Activated CD8-positive, alpha-beta T cell treated with anti-CD3 and anti-CD28 coated beads for 36 hours (primary cell): ENCODE results near the gene PPFIBP2. TPM values are rescaled to one million over a fixed set of nuclear protein-coding genes. Genes with fewer than 3 reads are reported as not detected.

Experiments used
- ATAC-seq: fragments of 200-7000 bp; cut with Tn5 transposase; one replicate; pipeline ENCODE4 v1.10.0; 2021; ENCODE audit warnings: mild to moderate bottlenecking, moderate library complexity
- CTCF ChIA-PET: fragments of 350-600 bp; sonication (Branson Sonifier 250); formaldehyde crosslinking; loops from one replicate; lab custom pipeline; 2021; ENCODE audit warnings: antibody characterized with exemption; lab: Charles Lee
- POLR2A ChIA-PET: fragments of 350-600 bp; sonication (Branson Sonifier 250); formaldehyde crosslinking; loops from one replicate; lab custom pipeline; 2021; ENCODE audit warnings: antibody characterized with exemption; lab: Charles Lee
- DNase-seq: peaks from one replicate; pipeline ENCODE4 v3.0.0-alpha.2; 2020
- H3K27ac Mint-ChIP-seq: one replicate; pipeline ENCODE4 v1.8.0; 2021; ENCODE audit warnings: mild to moderate bottlenecking, mixed read lengths
- H3K27me3 Mint-ChIP-seq: one replicate; pipeline ENCODE4 v1.8.0; 2021; ENCODE audit warnings: mixed read lengths
- H3K36me3 Mint-ChIP-seq: one replicate; pipeline ENCODE4 v1.8.0; 2021; ENCODE audit warnings: low read depth, mixed read lengths
- H3K4me1 Mint-ChIP-seq: one replicate; pipeline ENCODE4 v1.8.0; 2021; ENCODE audit warnings: low read depth, mixed read lengths
- H3K4me3 Mint-ChIP-seq: one replicate; pipeline ENCODE4 v1.8.0; 2021; ENCODE audit warnings: mild to moderate bottlenecking, moderate library complexity, mixed read lengths
- H3K9me3 Mint-ChIP-seq: one replicate; pipeline ENCODE4 v1.8.0; 2021; ENCODE audit warnings: mixed read lengths
- CTCF ChIP-seq: fragments of 200-600 bp; IDR thresholded peaks from one replicate; pipeline ENCODE4 v1.8.0; 2022; ENCODE audit warnings: antibody characterized with exemption, mild to moderate bottlenecking
- intact Hi-C: fragments of 100-400 bp; cut with micrococcal nuclease; formaldehyde crosslinking; loops from one replicate; pipeline ENCODE4 v1.10.0; 2022
- total RNA-seq, 2 experiments: library from RNA; stranded (reverse); gene quantifications; one replicate each; pipeline ENCODE4 v1.2.3, GENCODE V29; 2021

Gene PPFIBP2
- total RNA-seq, 2 experiments from 2014 or later, result 13.3 to 14.2 TPM

GRCh38 chr11:7518811-7519562, 5.2 kb downstream of the PPFIBP2 start:
- intact Hi-C loops, result loop anchor here (10.0 kb wide), 1 partner anchor 176 kb away; no protein-coding TSS in a partner anchor
- no peak for TF ChIP-seq CTCF
- ChIA-PET POLR2A (no interaction called here), CTCF (no interaction called here)
- H3K36me3 Mint-ChIP-seq, result no peaks in the 10 kb centered on the region
- peaks cover 4% of the 10 kb centered on the region for H3K27me3 Mint-ChIP-seq
- no peak overlapping the region for H3K4me3 Mint-ChIP-seq
- ATAC-seq (no peak), DNase-seq (no peak)
- peaks cover 19% of the 10 kb centered on the region for H3K4me1 Mint-ChIP-seq
- no peaks in the 10 kb centered on the region for H3K9me3 Mint-ChIP-seq
- no peak overlapping the region for H3K27ac Mint-ChIP-seq

- peak; percentile 9 for DNase-seq
- ChIA-PET CTCF (interaction anchor here (0.6 to 1.7 kb wide), 4 partner anchors 8 to 175 kb away, joined by 3 to 11 read pairs (median 4); no protein-coding TSS in a partner anchor), POLR2A (interaction anchor here (0.6 to 1.7 kb wide), 3 partner anchors 8 to 17 kb away, joined by 3 to 6 read pairs (median 3); no protein-coding TSS in a partner anchor)
- intact Hi-C loops, result no loop called here
- TF ChIP-seq CTCF, result no peak
- H3K36me3 Mint-ChIP-seq, result no peaks in the 10 kb centered on the region
- no peak overlapping the region for H3K4me3 Mint-ChIP-seq
- no peak overlapping the region for H3K27ac Mint-ChIP-seq
- H3K27me3 Mint-ChIP-seq, result peaks cover 2% of the 10 kb centered on the region
- H3K9me3 Mint-ChIP-seq, result no peaks in the 10 kb centered on the region
- peaks cover 20% of the 10 kb centered on the region for H3K4me1 Mint-ChIP-seq
- ATAC-seq, result peak; percentile 38
Measured at GRCh38 chr11:7520011-7520942, 6.5 kb downstream of the PPFIBP2 start.

GRCh38 chr11:7520981-7521487, 7.2 kb downstream of the PPFIBP2 start:
- POLR2A ChIA-PET, result interaction anchor here (0.6 to 1.7 kb wide), 6 partner anchors 9 to 22 kb away, joined by 3 to 6 read pairs (median 4); no protein-coding TSS in a partner anchor
- no peak for DNase-seq
- no peaks in the 10 kb centered on the region for H3K9me3 Mint-ChIP-seq
- CTCF ChIA-PET, result interaction anchor here (0.6 to 1.8 kb wide), 6 partner anchors 7 to 174 kb away, joined by 3 to 11 read pairs (median 4); partner anchors contain the start of gene PPFIBP2
- no peaks in the 10 kb centered on the region for H3K36me3 Mint-ChIP-seq
- H3K4me1 Mint-ChIP-seq, result peaks cover 19% of the 10 kb centered on the region
- H3K4me3 Mint-ChIP-seq, result no peak overlapping the region
- no peaks in the 10 kb centered on the region for H3K27me3 Mint-ChIP-seq
- ATAC-seq, result peak; percentile 35
- intact Hi-C loops, result no loop called here
- no peak overlapping the region for H3K27ac Mint-ChIP-seq
- TF ChIP-seq CTCF, result no peak

GRCh38 chr11:7522121-7522520, 8.3 kb downstream of the PPFIBP2 start:
- intact Hi-C loops, result no loop called here
- Mint-ChIP-seq H3K9me3 (no peaks in the 10 kb centered on the region), H3K36me3 (no peaks in the 10 kb centered on the region), H3K27ac (no peak overlapping the region), H3K27me3 (no peaks in the 10 kb centered on the region), H3K4me1 (peaks cover 24% of the 10 kb centered on the region), H3K4me3 (no peak overlapping the region)
- CTCF ChIA-PET, result interaction anchor here (1.0 to 1.8 kb wide), 3 partner anchors 8 to 12 kb away, joined by 3 to 11 read pairs (median 5); partner anchors contain the start of gene PPFIBP2
- DNase-seq (no peak), ATAC-seq (no peak)
- POLR2A ChIA-PET, result interaction anchor here (0.8 to 1.3 kb wide), 3 partner anchors 7 to 21 kb away, joined by 3 to 4 read pairs (median 4); no protein-coding TSS in a partner anchor
- no peak for TF ChIP-seq CTCF
